ENCODE measurements around the gene HSPB9. TPM values are rescaled to one million over a fixed set of nuclear protein-coding genes. Genes with fewer than 3 reads are reported as not detected.

Gene HSPB9
- not detected in 2 replicates for total RNA-seq

GRCh38 chr17:42122371-42123303 is at the start of gene HSPB9:
Gene HSPB9, plus strand, starts transcription at chr17:42122804. Its CDS starts 47 bp downstream, at chr17:42122851.

GRCh38 chr17:42097691-42098631 is 24.6 kb upstream of the HSPB9 start, which contains the start of gene ZNF385C:
Gene ZNF385C, minus strand, starts transcription at chr17:42098473. Its CDS starts 35,417 bp downstream, at chr17:42063056.

GRCh38 chr17:42112552-42113176 is 9.9 kb upstream of the HSPB9 start, which contains the start of gene DHX58:
Gene DHX58, minus strand, starts transcription at chr17:42112714. Its CDS starts 822 bp downstream, at chr17:42111892.

GRCh38 chr17:42120770-42121769 is 1.5 kb upstream of the HSPB9 start, which contains the start of gene KAT2A:
Gene KAT2A, minus strand, starts transcription at chr17:42121367. Its CDS starts 63 bp downstream, at chr17:42121304.

Other genes with a start within 250 kb of the HSPB9 start
- 230 and 298 TPM in 2 replicates for gene ACLY, start 203.9 kb upstream of the HSPB9 start, total RNA-seq
- gene ODAD4, start 192.2 kb upstream of the HSPB9 start, total RNA-seq: 0.21 TPM in 1 of 2 replicates, not detected in the other
- gene CNP, start 156.0 kb upstream of the HSPB9 start, total RNA-seq: 52.0 and 62.0 TPM in 2 replicates
- 64.3 TPM in 2 replicates for gene DNAJC7, start 105.4 kb upstream of the HSPB9 start, total RNA-seq
- gene NKIRAS2, start 102.7 kb upstream of the HSPB9 start, total RNA-seq: 36.9 and 56.0 TPM in 2 replicates
- gene C17orf113, start 72.2 kb upstream of the HSPB9 start, total RNA-seq: 0.28 and 0.74 TPM in 2 replicates
- gene ZNF385C, start 24.3 kb upstream of the HSPB9 start, total RNA-seq: 0.14 TPM in 1 of 2 replicates, not detected in the other
- gene DHX58, start 10.1 kb upstream of the HSPB9 start, total RNA-seq: 3.6 and 6.1 TPM in 2 replicates
- gene KAT2A, start 1.4 kb upstream of the HSPB9 start, total RNA-seq: 11.4 and 18.2 TPM in 2 replicates
- 85.7 and 109 TPM in 2 replicates for gene RAB5C, start 32.2 kb downstream of the HSPB9 start, total RNA-seq
- gene KCNH4, start 58.3 kb downstream of the HSPB9 start, total RNA-seq: not detected in 2 replicates
- gene HCRT, start 62.6 kb downstream of the HSPB9 start, total RNA-seq: not detected in 2 replicates
- 8.3 and 18.2 TPM in 2 replicates for gene GHDC, start 71.7 kb downstream of the HSPB9 start, total RNA-seq
- 12.5 and 17.1 TPM in 2 replicates for gene STAT5B, start 153.6 kb downstream of the HSPB9 start, total RNA-seq
- 0.88 and 1.6 TPM in 2 replicates for gene STAT5A, start 165.7 kb downstream of the HSPB9 start, total RNA-seq

Data from airway epithelial cell (primary cell).